CD14-positive monocyte (primary cell): ENCODE results near the gene MYOD1. TPM values are rescaled to one million over a fixed set of nuclear protein-coding genes. Genes with fewer than 3 reads are reported as not detected.

ENCODE experiments used
- DNase-seq, 3 donors: peaks; one replicate each; pipeline ENCODE4 v3.0.0-alpha.2; 2011 to 2022
- H2AFZ ChIP-seq: 2 replicates; pipeline ENCODE4 v1.6.0; 2012; ENCODE audit warnings: mild to moderate bottlenecking, low read depth, low read length, inconsistent platforms; ENCODE audit not compliant: insufficient read depth, poor library complexity, severe bottlenecking
- H3K27ac ChIP-seq, 2 donors: 1 replicate in 1 of 2; 2 replicates in 1 of 2; pipeline ENCODE4 v1.5.1; 2012 to 2013; ENCODE audit warnings: low read length in 2 of 2, control low read depth in 1 of 2, inconsistent platforms in 1 of 2, low read depth in 1 of 2, mild to moderate bottlenecking in 1 of 2
- H3K27me3 ChIP-seq, 2 donors: one replicate each; pipeline versions ENCODE4 v1.6.0 to v1.6.1; 2011 to 2013; ENCODE audit warnings: low read length in 2 of 2; ENCODE audit not compliant: control insufficient read depth in 2 of 2, insufficient read depth in 2 of 2
- H3K36me3 ChIP-seq, 2 donors: replicated peaks in 1 of 2; 1 replicate in 1 of 2; 2 replicates in 1 of 2; pipeline versions ENCODE4 v1.5.1 to v1.6.1; 2012 to 2013; ENCODE audit warnings: low read length in 2 of 2, control low read depth in 1 of 2, inconsistent platforms in 1 of 2, mild to moderate bottlenecking in 1 of 2; ENCODE audit not compliant: insufficient read depth in 2 of 2, control insufficient read depth in 1 of 2
- H3K4me1 ChIP-seq, 2 donors: 1 replicate in 1 of 2; 2 replicates in 1 of 2; pipeline versions ENCODE4 v1.5.1 to v1.6.1; 2012 to 2013; ENCODE audit warnings: low read length in 2 of 2, control low read depth in 1 of 2, inconsistent platforms in 1 of 2, mild to moderate bottlenecking in 1 of 2, moderate library complexity in 1 of 2; ENCODE audit not compliant: insufficient read depth in 2 of 2, control insufficient read depth in 1 of 2
- H3K4me2 ChIP-seq: replicated peaks from 2 replicates; pipeline ENCODE3; 2012; ENCODE audit warnings: low read length, moderate library complexity, mild to moderate bottlenecking; ENCODE audit not compliant: poor library complexity, severe bottlenecking; ENCODE audit errors: extremely low read depth
- H3K4me3 ChIP-seq, 3 experiments: fragments of 200-600 bp in 1 of 3; sonication (generic) in 1 of 3; replicated peaks in 1 of 3; 1 replicate in 2 of 3; 2 replicates in 1 of 3; pipeline ENCODE4 v1.5.1; 2011 to 2013; ENCODE audit warnings: low read length in 3 of 3, mild to moderate bottlenecking in 3 of 3, control low read depth in 2 of 3, low read depth in 2 of 3, inconsistent platforms in 1 of 3, moderate library complexity in 1 of 3
- H3K79me2 ChIP-seq: 2 replicates; pipeline ENCODE4 v1.6.0; 2012; ENCODE audit warnings: mild to moderate bottlenecking, control low read depth, inconsistent platforms, low read length, moderate library complexity; ENCODE audit not compliant: insufficient read depth
- H3K9ac ChIP-seq: 2 replicates; pipeline ENCODE4 v1.6.0; 2017; ENCODE audit warnings: low read length, mild to moderate bottlenecking; ENCODE audit not compliant: insufficient read depth, poor library complexity, severe bottlenecking
- H3K9me3 ChIP-seq, 2 donors: replicated peaks in 1 of 2; 1 replicate in 1 of 2; 2 replicates in 1 of 2; pipeline versions ENCODE4 v1.5.1 to v1.6.1; 2012 to 2013; ENCODE audit warnings: low read length in 2 of 2, control low read depth in 1 of 2; ENCODE audit not compliant: control insufficient read depth in 1 of 2, insufficient read depth in 1 of 2
- H4K20me1 ChIP-seq: 2 replicates; pipeline ENCODE4 v1.6.0; 2012; ENCODE audit warnings: mild to moderate bottlenecking, low read length, control low read depth, moderate library complexity; ENCODE audit not compliant: insufficient read depth
- H3K27ac Mint-ChIP-seq, 7 donors: one replicate each; pipeline ENCODE4 v1.8.0; 2020; ENCODE audit warnings: mild to moderate bottlenecking in 7 of 7, mixed read lengths in 7 of 7, moderate library complexity in 6 of 7, inconsistent platforms in 2 of 7
- H3K27me3 Mint-ChIP-seq, 3 donors: one replicate each; pipeline ENCODE4 v1.8.0; 2021 to 2022; ENCODE audit warnings: low read depth in 3 of 3, mild to moderate bottlenecking in 3 of 3, mixed read lengths in 3 of 3, moderate library complexity in 3 of 3, inconsistent platforms in 1 of 3
- H3K36me3 Mint-ChIP-seq, 2 donors: one replicate each; pipeline ENCODE4 v1.8.0; 2020; ENCODE audit warnings: mixed read lengths in 2 of 2, inconsistent platforms in 1 of 2, mild to moderate bottlenecking in 1 of 2
- H3K4me1 Mint-ChIP-seq: one replicate; pipeline ENCODE4 v1.8.0; 2020; ENCODE audit warnings: mild to moderate bottlenecking, mixed read lengths
- H3K4me3 Mint-ChIP-seq, 2 donors: one replicate each; pipeline ENCODE4 v1.8.0; 2020; ENCODE audit warnings: mild to moderate bottlenecking in 2 of 2, mixed read lengths in 2 of 2, moderate library complexity in 1 of 2
- H3K9me3 Mint-ChIP-seq, 7 donors: one replicate each; pipeline ENCODE4 v1.8.0; 2020 to 2022; ENCODE audit warnings: mixed read lengths in 7 of 7, mild to moderate bottlenecking in 6 of 7, moderate library complexity in 6 of 7, inconsistent platforms in 2 of 7
- WGBS: methylation state at CpG from one replicate; pipeline ENCODE4 v1.1.5; 2013; ENCODE audit warnings: missing lambda C conversion rate; ENCODE audit not compliant: insufficient coverage; 5-methylcytosine and 5-hydroxymethylcytosine counted together
- intact Hi-C, 2 donors: fragments of 100-400 bp; cut with micrococcal nuclease; formaldehyde crosslinking; loops; one replicate each; pipeline versions ENCODE4 v1.15.0 to v1.15.1; 2023
- polyA plus RNA-seq, 3 donors: library from polyadenylated mRNA; depleted of rRNA in 1 of 3; unstranded in 2 of 3; stranded (reverse) in 1 of 3; fragments of 300-500 nt in 2 of 3; fragments of >200 nt in 1 of 3; fragmentation: Illumina TruSeq in 2 of 3; gene quantifications; 1 replicate in 2 of 3; 2 replicates in 1 of 3; pipeline ENCODE4 v1.2.3, GENCODE V29; 2012 to 2021
- TF ChIP-seq, protein P1 (sequence below): fragments of 200-600 bp; IDR thresholded peaks from one replicate; pipeline ENCODE4 v1.8.0; 2022; ENCODE audit warnings: antibody characterized with exemption, mild to moderate bottlenecking

Gene MYOD1
- polyA plus RNA-seq, 3 donors = not detected

DNA sequence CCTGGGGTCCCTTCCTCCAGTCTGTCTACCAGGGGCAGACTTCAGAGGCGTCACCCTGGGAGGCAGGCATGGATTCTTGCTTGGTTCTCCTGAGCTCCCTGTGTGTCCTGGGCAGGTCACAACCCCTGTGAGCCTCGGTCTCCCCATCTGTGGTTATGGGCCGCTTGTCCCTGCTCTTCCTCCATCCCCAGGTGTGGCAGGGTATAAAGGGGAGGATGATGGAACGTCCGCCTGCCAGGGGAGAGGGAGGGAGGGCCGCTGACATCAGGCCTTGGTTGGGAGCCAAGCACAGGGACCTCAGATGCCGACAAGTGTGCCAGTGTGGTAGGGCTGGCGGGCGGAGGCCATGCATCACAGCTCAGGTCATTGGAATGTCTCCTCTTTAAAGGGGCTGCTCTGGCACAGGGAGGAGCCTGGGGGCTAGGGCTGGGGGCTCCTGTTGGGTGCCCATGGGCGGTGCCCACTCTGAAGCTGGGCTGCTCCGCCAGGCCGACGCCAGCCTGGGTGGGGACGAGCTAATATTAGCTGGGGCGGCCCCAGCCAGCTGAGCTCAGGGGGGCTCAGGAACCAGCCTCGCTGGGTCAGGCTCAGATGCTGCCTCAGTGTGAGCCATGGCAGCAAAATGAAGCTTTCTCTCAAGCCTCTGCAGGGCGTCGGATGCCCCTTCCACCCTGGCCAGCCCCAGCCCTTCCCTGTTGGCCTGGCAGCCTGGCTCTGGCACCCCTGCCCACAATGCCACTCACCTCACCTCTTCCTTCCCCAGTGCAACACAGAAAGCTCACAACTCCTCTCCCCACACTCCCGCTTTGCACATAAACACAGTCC is 28.0 kb downstream of the MYOD1 start:
- TF ChIP-seq, protein P1, sequence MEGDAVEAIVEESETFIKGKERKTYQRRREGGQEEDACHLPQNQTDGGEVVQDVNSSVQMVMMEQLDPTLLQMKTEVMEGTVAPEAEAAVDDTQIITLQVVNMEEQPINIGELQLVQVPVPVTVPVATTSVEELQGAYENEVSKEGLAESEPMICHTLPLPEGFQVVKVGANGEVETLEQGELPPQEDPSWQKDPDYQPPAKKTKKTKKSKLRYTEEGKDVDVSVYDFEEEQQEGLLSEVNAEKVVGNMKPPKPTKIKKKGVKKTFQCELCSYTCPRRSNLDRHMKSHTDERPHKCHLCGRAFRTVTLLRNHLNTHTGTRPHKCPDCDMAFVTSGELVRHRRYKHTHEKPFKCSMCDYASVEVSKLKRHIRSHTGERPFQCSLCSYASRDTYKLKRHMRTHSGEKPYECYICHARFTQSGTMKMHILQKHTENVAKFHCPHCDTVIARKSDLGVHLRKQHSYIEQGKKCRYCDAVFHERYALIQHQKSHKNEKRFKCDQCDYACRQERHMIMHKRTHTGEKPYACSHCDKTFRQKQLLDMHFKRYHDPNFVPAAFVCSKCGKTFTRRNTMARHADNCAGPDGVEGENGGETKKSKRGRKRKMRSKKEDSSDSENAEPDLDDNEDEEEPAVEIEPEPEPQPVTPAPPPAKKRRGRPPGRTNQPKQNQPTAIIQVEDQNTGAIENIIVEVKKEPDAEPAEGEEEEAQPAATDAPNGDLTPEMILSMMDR = no peak
- Histone ChIP-seq H3K36me3 (no peaks in the 10 kb centered on the region), H3K9ac (no peak overlapping the region), H3K4me3 (no peak overlapping the region), H3K27me3 (no peaks in the 10 kb centered on the region), H2AFZ (no peak overlapping the region), H3K27ac (no peak overlapping the region), H3K79me2 (no peaks in the 10 kb centered on the region), H3K4me2 (no peak overlapping the region), H3K4me1 (no peaks in the 10 kb centered on the region), H4K20me1 (no peaks in the 10 kb centered on the region), H3K9me3 (no peaks in the 10 kb centered on the region)
- Mint-ChIP-seq H3K9me3 (no peaks in the 10 kb centered on the region), H3K36me3 (no peaks in the 10 kb centered on the region), H3K27me3 (peaks cover 7 to 10% (median 10%) of the 10 kb centered on the region in 3 donors), H3K27ac (no peak overlapping the region), H3K4me1 (no peaks in the 10 kb centered on the region), H3K4me3 (no peak overlapping the region)
- intact Hi-C loops = no loop called here
- no peak for DNase-seq
- 86% methylated on average over 19 of the region's 19 CpGs for WGBS

DNA sequence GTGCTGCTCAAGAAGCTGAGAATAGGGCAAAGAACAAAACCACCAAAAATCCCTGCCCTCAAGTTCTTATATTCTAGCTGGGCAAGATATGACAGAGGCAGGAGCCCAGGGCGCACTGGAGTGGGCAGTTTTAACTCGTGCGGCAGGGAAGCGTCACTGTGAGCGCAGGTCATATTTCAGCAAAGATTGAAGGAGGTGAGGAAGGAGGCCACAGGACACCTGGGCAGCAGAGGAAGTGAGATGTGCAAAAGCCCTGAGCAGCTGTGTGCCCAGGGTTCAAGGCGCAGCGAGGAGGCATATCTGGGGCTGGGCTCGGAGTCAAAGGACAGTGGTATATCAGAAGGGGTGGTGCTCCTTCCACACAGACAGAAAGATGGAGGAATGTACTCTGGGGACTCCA is 28.7 kb downstream of the MYOD1 start:
- intact Hi-C loops = no loop called here
- Mint-ChIP-seq H3K4me3 (no peak overlapping the region), H3K4me1 (no peaks in the 10 kb centered on the region), H3K27me3 (peaks cover 7 to 10% (median 10%) of the 10 kb centered on the region in 3 donors), H3K27ac (no peak overlapping the region), H3K9me3 (no peaks in the 10 kb centered on the region), H3K36me3 (no peaks in the 10 kb centered on the region)
- Histone ChIP-seq H3K27me3 (no peaks in the 10 kb centered on the region), H3K27ac (no peak overlapping the region), H3K4me2 (no peak overlapping the region), H3K9ac (no peak overlapping the region), H3K4me3 (no peak overlapping the region), H3K36me3 (no peaks in the 10 kb centered on the region), H2AFZ (no peak overlapping the region), H3K4me1 (no peaks in the 10 kb centered on the region), H3K9me3 (no peaks in the 10 kb centered on the region), H3K79me2 (no peaks in the 10 kb centered on the region), H4K20me1 (no peaks in the 10 kb centered on the region)
- TF ChIP-seq, protein P1 = no peak
- no peak for DNase-seq
- WGBS = 80% methylated on average over 7 of the region's 8 CpGs
